Activated CD8-positive, alpha-beta T cell treated with anti-CD3 and anti-CD28 coated beads for 36 hours (primary cell): ENCODE measurements around the gene KCNA5. TPM values are rescaled to one million over a fixed set of nuclear protein-coding genes. Genes with fewer than 3 reads are reported as not detected.
A peak's percentile ranks its signal among the peaks of the same experiment; 100 is the strongest.

ENCODE experiments used
- ATAC-seq: fragments of 200-7000 bp; cut with Tn5 transposase; one replicate; pipeline ENCODE4 v1.10.0; 2021; ENCODE audit warnings: mild to moderate bottlenecking, moderate library complexity
- CTCF ChIA-PET: fragments of 350-600 bp; sonication (Branson Sonifier 250); formaldehyde crosslinking; loops from one replicate; lab custom pipeline; 2021; ENCODE audit warnings: antibody characterized with exemption; lab: Charles Lee
- POLR2A ChIA-PET: fragments of 350-600 bp; sonication (Branson Sonifier 250); formaldehyde crosslinking; loops from one replicate; lab custom pipeline; 2021; ENCODE audit warnings: antibody characterized with exemption; lab: Charles Lee
- DNase-seq: peaks from one replicate; pipeline ENCODE4 v3.0.0-alpha.2; 2020
- H3K27ac Mint-ChIP-seq: one replicate; pipeline ENCODE4 v1.8.0; 2021; ENCODE audit warnings: mild to moderate bottlenecking, mixed read lengths
- H3K27me3 Mint-ChIP-seq: one replicate; pipeline ENCODE4 v1.8.0; 2021; ENCODE audit warnings: mixed read lengths
- H3K36me3 Mint-ChIP-seq: one replicate; pipeline ENCODE4 v1.8.0; 2021; ENCODE audit warnings: low read depth, mixed read lengths
- H3K4me1 Mint-ChIP-seq: one replicate; pipeline ENCODE4 v1.8.0; 2021; ENCODE audit warnings: low read depth, mixed read lengths
- H3K4me3 Mint-ChIP-seq: one replicate; pipeline ENCODE4 v1.8.0; 2021; ENCODE audit warnings: mild to moderate bottlenecking, moderate library complexity, mixed read lengths
- H3K9me3 Mint-ChIP-seq: one replicate; pipeline ENCODE4 v1.8.0; 2021; ENCODE audit warnings: mixed read lengths
- intact Hi-C: fragments of 100-400 bp; cut with micrococcal nuclease; formaldehyde crosslinking; loops from one replicate; pipeline ENCODE4 v1.10.0; 2022
- total RNA-seq, 2 experiments: library from RNA; stranded (reverse); gene quantifications; one replicate each; pipeline ENCODE4 v1.2.3, GENCODE V29; 2021
- TF ChIP-seq, protein P1 (sequence below): fragments of 200-600 bp; IDR thresholded peaks from one replicate; pipeline ENCODE4 v1.8.0; 2022; ENCODE audit warnings: antibody characterized with exemption, mild to moderate bottlenecking

KCNA5 gene
- total RNA-seq, 2 experiments from 2014 or later, result not detected

DNA sequence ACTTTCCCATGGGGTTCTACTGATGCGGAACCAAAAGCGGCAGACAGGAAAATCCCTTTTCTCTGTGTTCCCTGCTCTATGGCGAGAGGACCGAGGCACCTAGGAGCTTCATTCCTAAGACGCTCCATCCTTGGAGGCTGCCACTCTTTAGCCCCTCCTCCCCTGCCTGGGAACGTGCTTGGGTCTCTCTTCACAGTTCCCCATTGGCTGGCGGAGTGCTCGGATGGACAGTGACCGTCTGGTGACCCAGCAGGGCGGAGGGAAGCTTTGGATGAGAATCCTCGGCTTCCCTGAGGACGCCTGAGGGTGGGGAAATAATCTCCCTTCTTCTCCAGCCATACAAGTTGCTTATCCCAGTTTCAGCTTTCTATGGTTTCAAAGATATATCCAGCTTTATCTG is 37.3 kb downstream of the KCNA5 start:
- DNase-seq (no peak), ATAC-seq (no peak)
- no peaks in the 10 kb centered on the region for H3K9me3 Mint-ChIP-seq
- peaks cover 1% of the 10 kb centered on the region for H3K27me3 Mint-ChIP-seq
- TF ChIP-seq, protein P1, sequence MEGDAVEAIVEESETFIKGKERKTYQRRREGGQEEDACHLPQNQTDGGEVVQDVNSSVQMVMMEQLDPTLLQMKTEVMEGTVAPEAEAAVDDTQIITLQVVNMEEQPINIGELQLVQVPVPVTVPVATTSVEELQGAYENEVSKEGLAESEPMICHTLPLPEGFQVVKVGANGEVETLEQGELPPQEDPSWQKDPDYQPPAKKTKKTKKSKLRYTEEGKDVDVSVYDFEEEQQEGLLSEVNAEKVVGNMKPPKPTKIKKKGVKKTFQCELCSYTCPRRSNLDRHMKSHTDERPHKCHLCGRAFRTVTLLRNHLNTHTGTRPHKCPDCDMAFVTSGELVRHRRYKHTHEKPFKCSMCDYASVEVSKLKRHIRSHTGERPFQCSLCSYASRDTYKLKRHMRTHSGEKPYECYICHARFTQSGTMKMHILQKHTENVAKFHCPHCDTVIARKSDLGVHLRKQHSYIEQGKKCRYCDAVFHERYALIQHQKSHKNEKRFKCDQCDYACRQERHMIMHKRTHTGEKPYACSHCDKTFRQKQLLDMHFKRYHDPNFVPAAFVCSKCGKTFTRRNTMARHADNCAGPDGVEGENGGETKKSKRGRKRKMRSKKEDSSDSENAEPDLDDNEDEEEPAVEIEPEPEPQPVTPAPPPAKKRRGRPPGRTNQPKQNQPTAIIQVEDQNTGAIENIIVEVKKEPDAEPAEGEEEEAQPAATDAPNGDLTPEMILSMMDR, result no peak
- H3K27ac Mint-ChIP-seq, result no peak overlapping the region
- no peaks in the 10 kb centered on the region for H3K4me1 Mint-ChIP-seq
- no peak overlapping the region for H3K4me3 Mint-ChIP-seq
- POLR2A ChIA-PET, result no interaction called here
- intact Hi-C loops, result loop anchor here (5.0 kb wide), 1 partner anchor 224 kb away; no protein-coding TSS in a partner anchor
- H3K36me3 Mint-ChIP-seq, result no peaks in the 10 kb centered on the region
- CTCF ChIA-PET, result interaction anchor here (0.8 kb wide), 1 partner anchor 59 kb away, joined by 4 read pairs; no protein-coding TSS in a partner anchor

DNA sequence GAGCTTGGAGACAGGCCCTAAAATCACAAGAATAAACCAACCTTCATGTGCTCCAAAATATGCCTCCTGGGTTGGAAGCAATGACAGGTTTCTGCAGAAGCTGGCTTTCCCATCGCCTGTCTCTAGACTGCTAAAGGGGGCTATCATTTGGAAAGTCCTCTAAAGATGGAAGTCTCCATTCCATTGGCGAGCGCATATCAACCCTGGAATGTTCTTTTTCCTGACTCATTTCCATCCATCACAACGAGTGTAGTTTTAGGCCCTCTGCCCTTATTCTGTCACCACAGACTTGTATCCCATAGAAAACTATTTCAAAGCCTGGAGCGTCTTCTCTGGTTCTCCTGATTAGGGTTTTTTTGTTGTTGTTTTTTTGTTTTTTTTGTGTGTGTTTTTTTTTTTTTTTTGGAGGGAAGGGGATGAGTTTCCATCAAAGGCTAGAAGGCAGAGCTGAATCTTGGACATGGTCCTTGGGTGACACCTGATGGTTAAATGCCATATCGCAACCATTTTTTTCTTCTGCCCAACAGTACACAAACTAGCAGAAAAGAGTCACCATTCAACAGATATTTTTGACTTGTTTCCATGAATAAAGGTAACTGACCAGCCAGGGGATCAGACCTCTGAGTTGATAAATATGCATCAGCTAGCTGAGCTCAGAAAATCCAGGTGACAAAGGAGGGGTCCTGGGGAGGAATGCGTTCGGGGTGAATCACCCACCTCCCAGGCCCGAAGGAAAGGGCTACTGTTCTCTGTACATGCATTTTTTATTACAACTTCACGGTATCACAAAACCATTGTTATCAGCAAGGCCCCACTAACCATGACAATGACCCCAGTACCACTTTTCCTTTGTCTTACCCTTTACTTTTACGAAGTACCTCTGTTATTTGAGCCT is 40.5 kb downstream of the KCNA5 start:
- no peaks in the 10 kb centered on the region for H3K27me3 Mint-ChIP-seq
- intact Hi-C loops, result loop anchor here (2.0 to 5.0 kb wide), 2 partner anchors 61 to 227 kb away; no protein-coding TSS in a partner anchor
- peak; percentile 39 for DNase-seq
- TF ChIP-seq, protein P1, result peak; percentile 64
- no peak overlapping the region for H3K4me3 Mint-ChIP-seq
- ATAC-seq, result no peak
- H3K27ac Mint-ChIP-seq, result no peak overlapping the region
- CTCF ChIA-PET, result interaction anchor here (0.6 to 6.0 kb wide), 7 partner anchors 14 to 228 kb away, joined by 3 to 37 read pairs (median 3); no protein-coding TSS in a partner anchor
- POLR2A ChIA-PET, result no interaction called here
- no peaks in the 10 kb centered on the region for H3K4me1 Mint-ChIP-seq
- no peaks in the 10 kb centered on the region for H3K9me3 Mint-ChIP-seq
- no peaks in the 10 kb centered on the region for H3K36me3 Mint-ChIP-seq

DNA sequence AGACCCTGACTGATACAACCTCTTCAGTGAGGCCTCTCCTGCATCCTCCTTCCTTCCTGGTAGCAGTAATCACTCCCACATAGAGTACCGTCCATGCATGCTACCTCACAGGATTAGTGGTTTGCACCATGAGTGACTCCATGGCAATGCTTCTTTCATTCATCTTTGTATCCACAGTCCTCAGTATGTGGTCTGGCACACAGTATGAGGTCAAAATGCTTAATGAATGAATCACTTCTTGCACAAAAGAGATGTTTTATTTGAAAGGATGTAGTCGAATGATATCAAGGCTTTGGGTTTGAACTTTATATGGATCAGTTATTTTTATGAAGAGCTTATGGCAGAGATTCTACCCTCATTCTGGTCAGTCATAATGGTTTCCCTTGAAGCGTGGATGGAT is 42.2 kb downstream of the KCNA5 start:
- intact Hi-C loops, result loop anchor here (2.0 kb wide), 1 partner anchor 63 kb away; no protein-coding TSS in a partner anchor
- no peaks in the 10 kb centered on the region for H3K9me3 Mint-ChIP-seq
- H3K4me1 Mint-ChIP-seq, result no peaks in the 10 kb centered on the region
- ATAC-seq (no peak), DNase-seq (no peak)
- ChIA-PET POLR2A (no interaction called here), CTCF (interaction anchor here (6.0 kb wide), 1 partner anchor 230 kb away, joined by 37 read pairs; no protein-coding TSS in a partner anchor)
- no peak overlapping the region for H3K27ac Mint-ChIP-seq
- H3K4me3 Mint-ChIP-seq, result no peak overlapping the region
- H3K27me3 Mint-ChIP-seq, result no peaks in the 10 kb centered on the region
- TF ChIP-seq, protein P1, result no peak
- H3K36me3 Mint-ChIP-seq, result no peaks in the 10 kb centered on the region

DNA sequence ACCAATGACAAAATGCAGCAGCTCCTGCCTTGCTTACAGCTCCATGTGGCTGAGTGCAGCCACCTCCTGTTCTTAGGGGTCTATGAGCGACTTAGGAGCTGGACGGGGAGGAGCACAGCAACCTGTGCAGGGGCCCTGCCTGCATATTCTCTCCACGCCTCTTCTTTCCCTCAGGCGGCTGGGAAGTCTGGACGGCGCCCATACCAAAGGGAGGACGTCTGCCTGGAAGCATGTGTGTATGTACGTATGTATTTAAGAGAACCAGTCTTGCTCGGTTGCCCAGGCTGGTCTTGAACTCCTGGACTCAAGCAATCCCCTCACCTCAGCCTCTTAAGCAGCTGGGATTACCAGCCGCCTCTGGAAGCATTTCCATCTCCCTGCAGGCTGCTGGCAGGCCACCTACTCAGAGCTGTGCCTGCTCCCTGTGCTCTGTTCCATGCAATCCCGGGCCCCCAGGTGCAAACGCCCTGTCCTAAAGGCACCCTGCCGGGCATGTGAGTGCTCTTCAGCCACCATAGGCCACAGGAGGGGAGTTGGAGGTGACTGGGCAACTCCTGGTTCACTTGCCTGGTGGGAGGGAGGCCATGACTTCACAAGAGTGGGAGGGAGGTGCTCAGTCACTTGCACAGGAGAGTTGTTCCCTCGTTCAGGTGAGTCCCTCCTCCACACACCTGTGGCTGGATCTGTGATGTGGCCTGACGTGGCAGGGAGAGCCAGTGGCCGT is 44.3 kb downstream of the KCNA5 start:
- intact Hi-C loops, result no loop called here
- Mint-ChIP-seq H3K9me3 (no peaks in the 10 kb centered on the region), H3K27ac (no peak overlapping the region), H3K4me3 (no peak overlapping the region), H3K27me3 (peaks cover 4% of the 10 kb centered on the region), H3K4me1 (no peaks in the 10 kb centered on the region), H3K36me3 (no peaks in the 10 kb centered on the region)
- TF ChIP-seq, protein P1, result no peak
- no peak for DNase-seq
- POLR2A ChIA-PET, result no interaction called here
- no peak for ATAC-seq
- CTCF ChIA-PET, result interaction anchor here (6.0 kb wide), 1 partner anchor 232 kb away, joined by 37 read pairs; no protein-coding TSS in a partner anchor
